Measurements from ENCODE around the gene APOBEC3G. TPM values are rescaled to one million over a fixed set of nuclear protein-coding genes. Genes with fewer than 3 reads are reported as not detected.
A peak's percentile ranks its signal among the peaks of the same experiment; 100 is the strongest.

APOBEC3G gene
- total and polyA plus RNA-seq, 10 of the 15 experiments (the other 5 are each of a cell fraction or from before 2014, with no cell fraction given): 103 to 232 (median 152) TPM

DNA sequence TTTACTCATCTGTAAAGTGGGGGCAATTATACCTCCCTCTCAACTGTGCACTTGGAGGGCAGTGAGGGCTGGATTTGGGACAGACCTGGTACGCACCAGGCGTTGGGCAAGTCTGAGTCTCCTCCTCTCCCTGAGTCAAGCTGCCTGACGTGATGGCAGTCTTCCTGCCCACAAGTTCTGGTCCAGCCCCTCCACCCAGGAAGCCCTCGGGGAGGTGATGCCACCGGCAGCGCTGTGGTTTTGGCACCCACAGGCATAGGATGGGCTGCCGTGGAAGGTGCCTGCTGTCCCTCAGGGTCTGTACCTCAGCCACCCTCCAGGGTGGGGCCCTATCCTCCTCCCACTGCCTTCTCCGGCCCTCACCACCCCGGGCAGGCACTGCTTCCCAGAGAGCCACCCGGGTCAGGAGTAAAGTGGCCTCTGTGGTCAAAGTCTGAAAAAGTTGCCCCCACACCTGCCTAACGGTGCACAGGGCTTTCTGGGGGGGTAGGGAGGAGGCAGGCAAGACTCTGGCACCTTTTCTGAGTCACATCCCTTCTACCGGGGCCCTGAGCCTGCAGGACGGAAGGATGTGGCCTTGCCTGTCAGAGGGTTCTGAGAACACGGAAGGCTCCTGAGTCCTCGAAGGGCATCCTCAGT is 13.5 kb downstream of the APOBEC3G start:
- Histone ChIP-seq H3K4me3 (no peak overlapping the region), H4K20me1 (ENCODE audit: control insufficient read depth, insufficient read depth) (no peaks in the 10 kb centered on the region), H3K36me3 (ENCODE audit: control insufficient read depth in 2 of 2, insufficient read depth in 2 of 2, low read length in 1 of 2) (no peaks in the 10 kb centered on the region), H3K4me2 (ENCODE audit: control insufficient read depth, insufficient read depth) (peak overlapping the region; percentile 11), H3K79me2 (ENCODE audit: control insufficient read depth, insufficient read depth, low read length) (no peaks in the 10 kb centered on the region), H3K9ac (ENCODE audit: control insufficient read depth, insufficient read depth, low read length) (peak overlapping the region; percentile 16; the same call in 1 of the 2 replicates), H2AFZ (ENCODE audit: control insufficient read depth, low read depth, low read length) (peak overlapping the region; percentile 20), H3K9me3 (replicated peaks; ENCODE audit: control insufficient read depth, insufficient read depth, low read length) (no peaks in the 10 kb centered on the region), H3K27me3 (replicated peaks in 1 of 2; ENCODE audit: control insufficient read depth in 2 of 2, insufficient read depth in 2 of 2, low read length in 1 of 2) (no peaks in the 10 kb centered on the region), H3K27ac (ENCODE audit: control insufficient read depth, insufficient read depth) (peak overlapping the region; percentile 39; the same call in 1 of the 2 replicates), H3K4me1 (ENCODE audit: control insufficient read depth, insufficient read depth, low read length) (peaks cover 34% of the 10 kb centered on the region)
- peak; percentile 66 for ATAC-seq
- ChIA-PET SMC1A (ENCODE audit: uncharacterized antibody, unreplicated experiment) (interaction anchor here (1.0 to 1.8 kb wide), 3 partner anchors 8 to 58 kb away, joined by 3 to 10 read pairs (median 4); no protein-coding TSS in a partner anchor), POLR2A (interaction anchor here (0.6 to 1.6 kb wide), 2 partner anchors 10 to 57 kb away, joined by 3 to 6 read pairs; no protein-coding TSS in a partner anchor), CTCF (no interaction called here), RAD21 (ENCODE audit: unreplicated experiment) (no interaction called here)
- 2% methylated on average over 15 of the region's 15 CpGs for WGBS (ENCODE audit: insufficient coverage, insufficient replicate concordance, low lambda C conversion rate, missing lambda C conversion rate)
- BruUV-seq (replicated peaks): no TSS peak
- in situ Hi-C loops (cut with MboI): no loop called here
- no peak for FAIRE-seq
- no peak for DNase-seq (ENCODE audit: low read depth, low spot score)
- intact Hi-C loops (cut with micrococcal nuclease; ENCODE audit: unreplicated experiment): no loop called here
- TF ChIP-seq SMARCA5 (IDR thresholded peaks at IDR 0.05): 0 out of 2 replicates have a peak, but pooled peaks have one; percentile 60
- TF ChIP-seq SIX5 (IDR thresholded peaks at IDR 0.05; ENCODE audit: low read depth, low read length, severe bottlenecking): no peak
- peak; percentile 77 for TF ChIP-seq IKZF1 (conservative IDR thresholded peaks at IDR 0.05)
- TF ChIP-seq ATF7 (IDR thresholded peaks at IDR 0.05; ENCODE audit: low read depth): 0 out of 2 replicates have a peak, but pooled peaks have one; percentile 15
- peak in 1 of 2 experiments; percentile 43; a peak in 2 of 4 replicates for TF ChIP-seq ETV6 (conservative IDR thresholded peaks at IDR 0.05 in 1 of 2, IDR thresholded peaks at IDR 0.05 in 1 of 2; ENCODE audit: borderline replicate concordance in 1 of 2, low read depth in 1 of 2)
- peak; percentile 60; the same call in 1 of the 2 replicates for TF ChIP-seq NR2F1 (conservative IDR thresholded peaks at IDR 0.05)
- TF ChIP-seq DPF2 (IDR thresholded peaks at IDR 0.05): 0 out of 2 replicates have a peak, but pooled peaks have one; percentile 70
- TF ChIP-seq CHD2 (IDR thresholded peaks at IDR 0.05; ENCODE audit: borderline replicate concordance, low read depth, low read length): no peak
- no peak for TF ChIP-seq ZNF384 (IDR thresholded peaks at IDR 0.05; ENCODE audit: borderline replicate concordance, low read depth, low read length)
- TF ChIP-seq, protein P1, sequence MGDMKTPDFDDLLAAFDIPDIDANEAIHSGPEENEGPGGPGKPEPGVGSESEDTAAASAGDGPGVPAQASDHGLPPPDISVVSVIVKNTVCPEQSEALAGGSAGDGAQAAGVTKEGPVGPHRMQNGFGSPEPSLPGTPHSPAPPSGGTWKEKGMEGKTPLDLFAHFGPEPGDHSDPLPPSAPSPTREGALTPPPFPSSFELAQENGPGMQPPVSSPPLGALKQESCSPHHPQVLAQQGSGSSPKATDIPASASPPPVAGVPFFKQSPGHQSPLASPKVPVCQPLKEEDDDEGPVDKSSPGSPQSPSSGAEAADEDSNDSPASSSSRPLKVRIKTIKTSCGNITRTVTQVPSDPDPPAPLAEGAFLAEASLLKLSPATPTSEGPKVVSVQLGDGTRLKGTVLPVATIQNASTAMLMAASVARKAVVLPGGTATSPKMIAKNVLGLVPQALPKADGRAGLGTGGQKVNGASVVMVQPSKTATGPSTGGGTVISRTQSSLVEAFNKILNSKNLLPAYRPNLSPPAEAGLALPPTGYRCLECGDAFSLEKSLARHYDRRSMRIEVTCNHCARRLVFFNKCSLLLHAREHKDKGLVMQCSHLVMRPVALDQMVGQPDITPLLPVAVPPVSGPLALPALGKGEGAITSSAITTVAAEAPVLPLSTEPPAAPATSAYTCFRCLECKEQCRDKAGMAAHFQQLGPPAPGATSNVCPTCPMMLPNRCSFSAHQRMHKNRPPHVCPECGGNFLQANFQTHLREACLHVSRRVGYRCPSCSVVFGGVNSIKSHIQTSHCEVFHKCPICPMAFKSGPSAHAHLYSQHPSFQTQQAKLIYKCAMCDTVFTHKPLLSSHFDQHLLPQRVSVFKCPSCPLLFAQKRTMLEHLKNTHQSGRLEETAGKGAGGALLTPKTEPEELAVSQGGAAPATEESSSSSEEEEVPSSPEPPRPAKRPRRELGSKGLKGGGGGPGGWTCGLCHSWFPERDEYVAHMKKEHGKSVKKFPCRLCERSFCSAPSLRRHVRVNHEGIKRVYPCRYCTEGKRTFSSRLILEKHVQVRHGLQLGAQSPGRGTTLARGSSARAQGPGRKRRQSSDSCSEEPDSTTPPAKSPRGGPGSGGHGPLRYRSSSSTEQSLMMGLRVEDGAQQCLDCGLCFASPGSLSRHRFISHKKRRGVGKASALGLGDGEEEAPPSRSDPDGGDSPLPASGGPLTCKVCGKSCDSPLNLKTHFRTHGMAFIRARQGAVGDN (IDR thresholded peaks at IDR 0.05): 0 out of 2 replicates have a peak, but pooled peaks have one; percentile 24
- TF ChIP-seq TARDBP (IDR thresholded peaks at IDR 0.05; ENCODE audit: borderline replicate concordance): no peak
- peak in 1 of 2 experiments; percentile 22; a peak in 2 of 4 replicates for TF ChIP-seq IKZF2 (IDR thresholded peaks at IDR 0.05)
- TF ChIP-seq YY1 (IDR thresholded peaks at IDR 0.05; ENCODE audit: low read depth, low read length): no peak
- no peak for TF ChIP-seq JUNB (IDR thresholded peaks at IDR 0.05)
- 0 out of 4 replicates have a peak, but pooled peaks of 1 of the 2 experiments have one; percentile 12 for TF ChIP-seq BHLHE40 (IDR thresholded peaks at IDR 0.05; ENCODE audit: borderline replicate concordance in 1 of 2, low read depth in 2 of 2, low read length in 1 of 2)
- TF ChIP-seq, protein P2, sequence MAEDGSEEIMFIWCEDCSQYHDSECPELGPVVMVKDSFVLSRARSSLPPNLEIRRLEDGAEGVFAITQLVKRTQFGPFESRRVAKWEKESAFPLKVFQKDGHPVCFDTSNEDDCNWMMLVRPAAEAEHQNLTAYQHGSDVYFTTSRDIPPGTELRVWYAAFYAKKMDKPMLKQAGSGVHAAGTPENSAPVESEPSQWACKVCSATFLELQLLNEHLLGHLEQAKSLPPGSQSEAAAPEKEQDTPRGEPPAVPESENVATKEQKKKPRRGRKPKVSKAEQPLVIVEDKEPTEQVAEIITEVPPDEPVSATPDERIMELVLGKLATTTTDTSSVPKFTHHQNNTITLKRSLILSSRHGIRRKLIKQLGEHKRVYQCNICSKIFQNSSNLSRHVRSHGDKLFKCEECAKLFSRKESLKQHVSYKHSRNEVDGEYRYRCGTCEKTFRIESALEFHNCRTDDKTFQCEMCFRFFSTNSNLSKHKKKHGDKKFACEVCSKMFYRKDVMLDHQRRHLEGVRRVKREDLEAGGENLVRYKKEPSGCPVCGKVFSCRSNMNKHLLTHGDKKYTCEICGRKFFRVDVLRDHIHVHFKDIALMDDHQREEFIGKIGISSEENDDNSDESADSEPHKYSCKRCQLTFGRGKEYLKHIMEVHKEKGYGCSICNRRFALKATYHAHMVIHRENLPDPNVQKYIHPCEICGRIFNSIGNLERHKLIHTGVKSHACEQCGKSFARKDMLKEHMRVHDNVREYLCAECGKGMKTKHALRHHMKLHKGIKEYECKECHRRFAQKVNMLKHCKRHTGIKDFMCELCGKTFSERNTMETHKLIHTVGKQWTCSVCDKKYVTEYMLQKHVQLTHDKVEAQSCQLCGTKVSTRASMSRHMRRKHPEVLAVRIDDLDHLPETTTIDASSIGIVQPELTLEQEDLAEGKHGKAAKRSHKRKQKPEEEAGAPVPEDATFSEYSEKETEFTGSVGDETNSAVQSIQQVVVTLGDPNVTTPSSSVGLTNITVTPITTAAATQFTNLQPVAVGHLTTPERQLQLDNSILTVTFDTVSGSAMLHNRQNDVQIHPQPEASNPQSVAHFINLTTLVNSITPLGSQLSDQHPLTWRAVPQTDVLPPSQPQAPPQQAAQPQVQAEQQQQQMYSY (CRISPR knock-in tag; IDR thresholded peaks at IDR 0.05): no peak
- TF ChIP-seq RUNX3 (IDR thresholded peaks at IDR 0.05; ENCODE audit: low read length): 0 out of 2 replicates have a peak, but pooled peaks have one; percentile 14
